SH-SY5Y (cell line): Measurements from ENCODE around the gene NELL2.

ENCODE experiments used
- GATA2 ChIP-seq: IDR thresholded peaks from 2 replicates; pipeline ENCODE4 v1.6.1; 2011; ENCODE audit warnings: mild to moderate bottlenecking, low read depth, low read length
- GATA3 ChIP-seq: IDR thresholded peaks from 2 replicates; pipeline ENCODE4 v1.6.1; 2011; ENCODE audit warnings: low read depth, mild to moderate bottlenecking, low read length, moderate library complexity

DNA sequence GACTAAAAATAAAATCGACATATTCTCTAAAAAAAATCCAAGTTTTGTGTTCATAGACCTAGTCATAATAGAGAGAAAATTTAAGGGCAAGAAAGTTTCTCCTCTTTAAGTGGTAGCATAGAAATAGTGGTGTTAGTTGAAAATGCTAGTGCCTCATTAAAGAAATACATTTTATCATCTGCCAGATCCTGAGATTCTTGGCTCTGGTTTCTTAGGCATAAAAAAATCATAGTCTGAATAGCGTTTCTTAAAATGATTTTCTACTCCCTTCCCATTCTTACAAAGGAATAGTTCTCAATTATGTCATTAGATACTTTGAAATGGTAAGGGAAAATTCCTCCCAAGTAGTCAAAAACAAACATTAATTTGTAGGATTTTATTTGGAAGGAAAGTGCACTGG is 212.8 kb downstream of the NELL2 start:
- no peak for TF ChIP-seq GATA2
- TF ChIP-seq GATA3, result no peak
